NOMO-1 (cell line): ENCODE data around the gene SRRM3.
A peak's percentile ranks its signal among the peaks of the same experiment; 100 is the strongest.
"Not testable (repeated sequence)": the region's sequence is repeated elsewhere in the genome, so short reads cannot be mapped to it uniquely, and the experiment has no call there.

Experiments
- DNase-seq, 2 experiments: peaks; one replicate each; lab custom pipeline; 2025; ENCODE audit not compliant: unreplicated experiment in 2 of 2; lab: John Stamatoyannopoulos, UW

The SRRM3 gene

GRCh38 chr7:76285604-76286374 lies 84.1 kb downstream of the SRRM3 start:
- no peak for DNase-seq

GRCh38 chr7:76286842-76287403 lies 85.2 kb downstream of the SRRM3 start:
- DNase-seq = no peak

- not testable (repeated sequence) for DNase-seq
Measured at GRCh38 chr7:76290847-76291350, 89.2 kb downstream of the SRRM3 start.

- peak; percentile 100 for DNase-seq
Measured at GRCh38 chr7:76291351-76292212, 89.9 kb downstream of the SRRM3 start.

- DNase-seq = peak; percentile 75
Measured at GRCh38 chr7:76292213-76292573, 90.5 kb downstream of the SRRM3 start.

- not testable (repeated sequence) for DNase-seq
Measured at GRCh38 chr7:76292911-76293310, 91.2 kb downstream of the SRRM3 start.

GRCh38 chr7:76293407-76293901 lies 91.8 kb downstream of the SRRM3 start:
- no peak for DNase-seq

GRCh38 chr7:76294344-76295024 lies 92.8 kb downstream of the SRRM3 start:
- DNase-seq = peak; percentile 35 to 60

- DNase-seq = no peak
Measured at GRCh38 chr7:76296743-76297740, 95.3 kb downstream of the SRRM3 start.

GRCh38 chr7:76300166-76300731 lies 98.6 kb downstream of the SRRM3 start:
- DNase-seq = no peak

GRCh38 chr7:76301000-76301399 lies 99.3 kb downstream of the SRRM3 start:
- no peak for DNase-seq

- DNase-seq = peak; percentile 97 to 98
Measured at GRCh38 chr7:76302347-76303201, 100.9 kb downstream of the SRRM3 start, which contains the start of gene HSPB1. Gene HSPB1 (plus strand): TSS chr7:76302673. CDS start chr7:76302713, 40 bp downstream.

GRCh38 chr7:76303202-76304147 lies 101.8 kb downstream of the SRRM3 start:
- peak; percentile 94 to 96 for DNase-seq

GRCh38 chr7:76304888-76305375 lies 103.2 kb downstream of the SRRM3 start:
- DNase-seq = no peak

- not testable (repeated sequence) for DNase-seq
Measured at GRCh38 chr7:76308874-76309273, 107.2 kb downstream of the SRRM3 start.

- DNase-seq = not testable (repeated sequence)
Measured at GRCh38 chr7:76309341-76310101, 107.8 kb downstream of the SRRM3 start.
